ENCODE data around the gene PLXNA4.

GRCh38 chr7:132415259-132415658 is 161.0 kb downstream of the PLXNA4 start:
- TF ChIP-seq POLR2A (IDR thresholded peaks at IDR 0.05; ENCODE audit: low read depth, low read length) (no peak), TAF1 (IDR thresholded peaks at IDR 0.05; ENCODE audit: low read depth, low read length) (no peak), POLR2AphosphoS5 (IDR thresholded peaks at IDR 0.05; ENCODE audit: low read depth, low read length) (no peak), SPI1 (IDR thresholded peaks at IDR 0.05; ENCODE audit: low read depth, low read length) (no peak), POU2F2 (IDR thresholded peaks at IDR 0.05; ENCODE audit: low read depth, low read length) (no peak), PAX5 (IDR thresholded peaks at IDR 0.05; ENCODE audit: insufficient read depth, low read length, severe bottlenecking) (no peak)
